ENCODE measurements around the gene ZNF652.

The ZNF652 gene

GRCh38 chr17:49341356-49341755 lies 20.7 kb downstream of the ZNF652 start:
- Histone ChIP-seq H3K27ac (ENCODE audit: low read length) (peak overlapping the region; percentile 31; the same call in 1 of the 2 replicates), H3K27me3 (replicated peaks; ENCODE audit: insufficient read depth, low read length) (no peaks in the 10 kb centered on the region), H2AFZ (ENCODE audit: low read length) (no peak overlapping the region), H3K9ac (ENCODE audit: low read length) (no peak overlapping the region), H3F3A (ENCODE audit: insufficient read depth, low read length) (peaks cover 24% of the 10 kb centered on the region), H3K4me1 (ENCODE audit: low read length) (peaks cover 17% of the 10 kb centered on the region), H4K20me1 (ENCODE audit: insufficient read depth, low read length) (no peaks in the 10 kb centered on the region), H3K9me3 (replicated peaks; ENCODE audit: insufficient read depth, low read length) (no peaks in the 10 kb centered on the region), H3K4me3 (ENCODE audit: low read length) (no peak overlapping the region), H3K9me2 (replicated peaks; ENCODE audit: insufficient read depth, low read length) (no peaks in the 10 kb centered on the region), H3K79me2 (ENCODE audit: low read length) (peaks cover 87% of the 10 kb centered on the region), H3K36me3 (replicated peaks; ENCODE audit: insufficient read depth, low read length) (no peaks in the 10 kb centered on the region), H3K4me2 (ENCODE audit: low read depth, low read length) (peak overlapping the region; percentile 62; the same call in 1 of the 2 replicates)
- TF ChIP-seq EZH2phosphoT487 (IDR thresholded peaks at IDR 0.05; ENCODE audit: low read length) (no peak), CTCF (IDR thresholded peaks at IDR 0.05; ENCODE audit: low read length) (no peak), EZH2 (optimal IDR thresholded peaks at IDR 0.05; ENCODE audit: low read depth, low read length) (no peak)
- no peak for DNase-seq

DNA sequence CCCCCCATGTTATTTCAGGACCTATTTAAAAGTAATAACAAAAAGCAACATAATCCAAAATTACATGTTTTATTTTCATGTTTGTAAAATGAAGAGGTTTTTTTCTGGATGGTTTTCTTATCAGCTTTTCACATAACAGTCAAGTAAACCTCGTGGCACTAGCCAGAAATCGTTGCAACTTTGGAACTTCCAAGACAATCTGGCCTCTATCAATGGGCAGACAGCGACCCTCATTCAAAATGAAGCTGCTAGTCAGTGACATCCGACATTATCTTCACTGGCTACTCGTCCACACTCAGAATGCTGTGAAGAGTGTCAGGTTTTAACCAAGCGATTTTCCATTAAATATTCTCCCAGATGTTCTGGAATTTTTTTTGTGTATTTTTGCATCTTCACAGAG lies 22.7 kb downstream of the ZNF652 start:
- H4K20me1 ChIP-seq (ENCODE audit: insufficient read depth, low read length) = no peaks in the 10 kb centered on the region
- H3F3A ChIP-seq (ENCODE audit: insufficient read depth, low read length) = peaks cover 24% of the 10 kb centered on the region
- H2AFZ ChIP-seq (ENCODE audit: low read length) = no peak overlapping the region
- H3K9me3 ChIP-seq (replicated peaks; ENCODE audit: insufficient read depth, low read length) = no peaks in the 10 kb centered on the region
- H3K79me2 ChIP-seq (ENCODE audit: low read length) = peaks cover 85% of the 10 kb centered on the region
- no peak overlapping the region for H3K4me2 ChIP-seq (ENCODE audit: low read depth, low read length)
- no peaks in the 10 kb centered on the region for H3K27me3 ChIP-seq (replicated peaks; ENCODE audit: insufficient read depth, low read length)
- peaks cover 17% of the 10 kb centered on the region for H3K4me1 ChIP-seq (ENCODE audit: low read length)
- no peak overlapping the region for H3K4me3 ChIP-seq (ENCODE audit: low read length)
- no peak for TF ChIP-seq EZH2 (optimal IDR thresholded peaks at IDR 0.05; ENCODE audit: low read depth, low read length)
- TF ChIP-seq CTCF (IDR thresholded peaks at IDR 0.05; ENCODE audit: low read length) = no peak
- TF ChIP-seq EZH2phosphoT487 (IDR thresholded peaks at IDR 0.05; ENCODE audit: low read length) = no peak
- H3K27ac ChIP-seq (ENCODE audit: low read length) = no peak overlapping the region
- no peak for DNase-seq
- no peaks in the 10 kb centered on the region for H3K36me3 ChIP-seq (replicated peaks; ENCODE audit: insufficient read depth, low read length)
- H3K9me2 ChIP-seq (replicated peaks; ENCODE audit: insufficient read depth, low read length) = no peaks in the 10 kb centered on the region
- H3K9ac ChIP-seq (ENCODE audit: low read length) = no peak overlapping the region

GRCh38 chr17:49338883-49339282 lies 23.2 kb downstream of the ZNF652 start:
- Histone ChIP-seq H4K20me1 (ENCODE audit: insufficient read depth, low read length) (no peaks in the 10 kb centered on the region), H2AFZ (ENCODE audit: low read length) (no peak overlapping the region), H3K27ac (ENCODE audit: low read length) (no peak overlapping the region), H3K9me2 (replicated peaks; ENCODE audit: insufficient read depth, low read length) (no peaks in the 10 kb centered on the region), H3K4me2 (ENCODE audit: low read depth, low read length) (no peak overlapping the region), H3F3A (ENCODE audit: insufficient read depth, low read length) (peaks cover 24% of the 10 kb centered on the region), H3K36me3 (replicated peaks; ENCODE audit: insufficient read depth, low read length) (no peaks in the 10 kb centered on the region), H3K4me3 (ENCODE audit: low read length) (no peak overlapping the region), H3K9me3 (replicated peaks; ENCODE audit: insufficient read depth, low read length) (no peaks in the 10 kb centered on the region), H3K9ac (ENCODE audit: low read length) (no peak overlapping the region), H3K27me3 (replicated peaks; ENCODE audit: insufficient read depth, low read length) (no peaks in the 10 kb centered on the region), H3K4me1 (ENCODE audit: low read length) (peaks cover 17% of the 10 kb centered on the region), H3K79me2 (ENCODE audit: low read length) (peaks cover 87% of the 10 kb centered on the region)
- no peak for DNase-seq
- no peak for TF ChIP-seq CTCF (IDR thresholded peaks at IDR 0.05; ENCODE audit: low read length)
- TF ChIP-seq EZH2 (optimal IDR thresholded peaks at IDR 0.05; ENCODE audit: low read depth, low read length) = no peak
- TF ChIP-seq EZH2phosphoT487 (IDR thresholded peaks at IDR 0.05; ENCODE audit: low read length) = no peak
